Caco-2 (cell line): ENCODE measurements around the gene CENPP. TPM values are rescaled to one million over a fixed set of nuclear protein-coding genes. Genes with fewer than 3 reads are reported as not detected.

Experiments used
- BruUV-seq: library from RNA; stranded (reverse); fragments of 400-500 nt; replicated peaks from 2 replicates; lab custom pipeline; 2021; lab: Mats Ljungman, UMichigan
- CTCF ChIA-PET: fragments of 300-600 bp; sonication (Branson Sonifier 250); formaldehyde crosslinking; loops from one replicate; lab custom pipeline; 2022; ENCODE audit warnings: antibody characterized with exemption; lab: Charles Lee
- POLR2A ChIA-PET: fragments of 300-600 bp; sonication (Branson Sonifier 250); formaldehyde crosslinking; loops from one replicate; lab custom pipeline; 2022; ENCODE audit warnings: antibody characterized with exemption; lab: Charles Lee
- DNase-seq, 2 experiments: peaks; one replicate each; pipeline versions ENCODE4 v3.0.0 to v3.0.0-alpha.2; 2020 to 2022
- H3K27me3 ChIP-seq: replicated peaks from 2 replicates; pipeline ENCODE4 v1.6.0; 2011; ENCODE audit warnings: low read length; ENCODE audit not compliant: control insufficient read depth, insufficient read depth
- H3K36me3 ChIP-seq: 2 replicates; pipeline ENCODE4 v1.5.1; 2011; ENCODE audit warnings: low read length; ENCODE audit not compliant: control insufficient read depth, insufficient read depth
- H3K4me1 ChIP-seq: fragments of 250-450 bp; sonication (Bioruptor Pico); 2 replicates; pipeline ENCODE4 v1.5.1; 2020; ENCODE audit warnings: mild to moderate bottlenecking
- H3K4me3 ChIP-seq: 2 replicates; pipeline ENCODE4 v1.5.1; 2011; ENCODE audit warnings: low read depth, mild to moderate bottlenecking, control low read depth, low read length
- H3K9me3 ChIP-seq: fragments of 250-450 bp; sonication (Bioruptor Pico); 2 replicates; pipeline ENCODE4 v1.5.1; 2020; ENCODE audit warnings: mild to moderate bottlenecking, moderate library complexity
- H3K27ac Mint-ChIP-seq: one replicate; pipeline ENCODE4 v1.8.0; 2022; ENCODE audit warnings: mixed read lengths; ENCODE audit not compliant: unreplicated experiment
- H3K27me3 Mint-ChIP-seq: one replicate; pipeline ENCODE4 v1.8.0; 2022; ENCODE audit warnings: mixed read lengths; ENCODE audit not compliant: insufficient read depth, unreplicated experiment
- H3K36me3 Mint-ChIP-seq: one replicate; pipeline ENCODE4 v1.8.0; 2022; ENCODE audit warnings: mild to moderate bottlenecking, mixed read lengths; ENCODE audit not compliant: insufficient read depth, unreplicated experiment
- H3K4me1 Mint-ChIP-seq: one replicate; pipeline ENCODE4 v1.8.0; 2022; ENCODE audit warnings: low read depth, mixed read lengths; ENCODE audit not compliant: unreplicated experiment
- H3K4me3 Mint-ChIP-seq: one replicate; pipeline ENCODE4 v1.8.0; 2022; ENCODE audit warnings: mild to moderate bottlenecking, moderate library complexity, mixed read lengths; ENCODE audit not compliant: unreplicated experiment
- H3K9me3 Mint-ChIP-seq: one replicate; pipeline ENCODE4 v1.8.0; 2022; ENCODE audit warnings: mixed read lengths; ENCODE audit not compliant: unreplicated experiment
- CTCF ChIP-seq, 2 experiments: fragments of 200-600 bp in 1 of 2; IDR thresholded peaks; 1 replicate in 1 of 2; 2 replicates in 1 of 2; pipeline versions ENCODE4 v1.5.1 to v1.8.0; 2011 to 2022; ENCODE audit warnings: antibody characterized with exemption in 1 of 2, control low read depth in 1 of 2, inconsistent platforms in 1 of 2, low read depth in 1 of 2, low read length in 1 of 2, mild to moderate bottlenecking in 1 of 2, moderate library complexity in 1 of 2; ENCODE audit not compliant: insufficient read depth in 1 of 2, severe bottlenecking in 1 of 2, unreplicated experiment in 1 of 2
- intact Hi-C: fragments of 100-400 bp; cut with micrococcal nuclease; formaldehyde crosslinking; loops from one replicate; pipeline ENCODE4 v1.10.0; 2022; ENCODE audit not compliant: unreplicated experiment
- total RNA-seq: library from RNA; stranded (reverse); gene quantifications from 2 replicates; pipeline ENCODE4 v1.2.3, GENCODE V29; 2022

CENPP gene
- total RNA-seq, 1 experiment from 2014 or later: 7.6 TPM

GRCh38 chr9:92634712-92635605 lies 309.2 kb downstream of the CENPP start:
- Mint-ChIP-seq H3K4me1 (no peaks in the 10 kb centered on the region), H3K9me3 (no peaks in the 10 kb centered on the region), H3K4me3 (no peak overlapping the region), H3K36me3 (peaks cover 11% of the 10 kb centered on the region), H3K27ac (no peak overlapping the region), H3K27me3 (no peaks in the 10 kb centered on the region)
- peak; percentile 84 to 89 for TF ChIP-seq CTCF (IDR thresholded peaks at IDR 0.05; ENCODE audit: insufficient read depth in 1 of 2, low read depth in 1 of 2, low read length in 1 of 2, severe bottlenecking in 1 of 2, unreplicated experiment in 1 of 2)
- Histone ChIP-seq H3K4me3 (no peak overlapping the region), H3K9me3 (no peaks in the 10 kb centered on the region), H3K27me3 (no peaks in the 10 kb centered on the region), H3K36me3 (no peaks in the 10 kb centered on the region; the same call in 1 of the 2 replicates), H3K4me1 (no peaks in the 10 kb centered on the region)
- CTCF ChIA-PET: interaction anchor here (1.0 to 1.5 kb wide), 2 partner anchors 307 to 624 kb away, joined by 3 read pairs; no protein-coding TSS in a partner anchor
- no TSS peak for BruUV-seq
- DNase-seq: peak; percentile 64 to 70
- intact Hi-C loops: loop anchor here (2.0 to 5.0 kb wide), 3 partner anchors 132 to 493 kb away; partner anchors contain the start of genes CENPP and NOL8
- POLR2A ChIA-PET: no interaction called here

GRCh38 chr9:92635760-92636159 lies 310.0 kb downstream of the CENPP start:
- CTCF ChIA-PET: no interaction called here
- no peak for TF ChIP-seq CTCF (IDR thresholded peaks at IDR 0.05; ENCODE audit: insufficient read depth in 1 of 2, low read depth in 1 of 2, low read length in 1 of 2, severe bottlenecking in 1 of 2, unreplicated experiment in 1 of 2)
- Histone ChIP-seq H3K4me1 (no peaks in the 10 kb centered on the region), H3K36me3 (no peaks in the 10 kb centered on the region; the same call in 1 of the 2 replicates), H3K9me3 (no peaks in the 10 kb centered on the region), H3K4me3 (no peak overlapping the region), H3K27me3 (no peaks in the 10 kb centered on the region)
- peaks cover 11% of the 10 kb centered on the region for H3K36me3 Mint-ChIP-seq
- no peak for DNase-seq
- H3K4me3 Mint-ChIP-seq: no peak overlapping the region
- BruUV-seq: no TSS peak
- H3K27ac Mint-ChIP-seq: no peak overlapping the region
- H3K27me3 Mint-ChIP-seq: no peaks in the 10 kb centered on the region
- intact Hi-C loops: loop anchor here (2.0 kb wide), 1 partner anchor 133 kb away; no protein-coding TSS in a partner anchor
- H3K9me3 Mint-ChIP-seq: no peaks in the 10 kb centered on the region
- H3K4me1 Mint-ChIP-seq: no peaks in the 10 kb centered on the region
- POLR2A ChIA-PET: no interaction called here

- H3K4me3 ChIP-seq: no peak overlapping the region
- no peaks in the 10 kb centered on the region; the same call in 1 of the 2 replicates for H3K36me3 ChIP-seq
- no peaks in the 10 kb centered on the region for H3K27me3 Mint-ChIP-seq
- DNase-seq: no peak
- H3K36me3 Mint-ChIP-seq: peaks cover 11% of the 10 kb centered on the region
- TF ChIP-seq CTCF (IDR thresholded peaks at IDR 0.05; ENCODE audit: insufficient read depth in 1 of 2, low read depth in 1 of 2, low read length in 1 of 2, severe bottlenecking in 1 of 2, unreplicated experiment in 1 of 2): no peak
- H3K27me3 ChIP-seq: no peaks in the 10 kb centered on the region
- H3K9me3 Mint-ChIP-seq: no peaks in the 10 kb centered on the region
- no peaks in the 10 kb centered on the region for H3K4me1 Mint-ChIP-seq
- POLR2A ChIA-PET: no interaction called here
- H3K4me3 Mint-ChIP-seq: no peak overlapping the region
- H3K9me3 ChIP-seq: no peaks in the 10 kb centered on the region
- H3K27ac Mint-ChIP-seq: no peak overlapping the region
- CTCF ChIA-PET: no interaction called here
- H3K4me1 ChIP-seq: no peaks in the 10 kb centered on the region
- no TSS peak for BruUV-seq
- intact Hi-C loops: no loop called here
These were observed 310.9 kb downstream of the CENPP start for GRCh38 chr9:92636627-92637026.
